GM20000 (cell line): Measurements from ENCODE around the gene LINGO1.

ENCODE experiments used
- DNase-seq: peaks from one replicate; pipeline ENCODE4 v3.0.0; 2012; ENCODE audit warnings: low spot score
- CTCF ChIP-seq: IDR thresholded peaks from 2 replicates; pipeline ENCODE4 v1.5.1; 2012; ENCODE audit warnings: mild to moderate bottlenecking, control low read depth; ENCODE audit errors: extremely low read depth, missing control alignments

The LINGO1 gene

GRCh38 chr15:77622209-77622933, 10.3 kb downstream of the LINGO1 start:
- peak; percentile 26 for DNase-seq
- TF ChIP-seq CTCF, result no peak

GRCh38 chr15:77621847-77622208, 10.9 kb downstream of the LINGO1 start:
- no peak for DNase-seq
- TF ChIP-seq CTCF, result no peak

- no peak for DNase-seq
- no peak for TF ChIP-seq CTCF
These were observed 11.6 kb downstream of the LINGO1 start for GRCh38 chr15:77620960-77621647.

- no peak for TF ChIP-seq CTCF
- DNase-seq, result no peak
These were observed 12.4 kb downstream of the LINGO1 start for GRCh38 chr15:77620297-77620696.

GRCh38 chr15:77619883-77620282, 12.8 kb downstream of the LINGO1 start:
- no peak for TF ChIP-seq CTCF
- no peak for DNase-seq

- TF ChIP-seq CTCF, result peak; percentile 26
- peak; percentile 53 for DNase-seq
These were observed 15.1 kb downstream of the LINGO1 start for GRCh38 chr15:77617476-77618230.

- TF ChIP-seq CTCF, result no peak
- no peak for DNase-seq
These were observed 16.6 kb downstream of the LINGO1 start for GRCh38 chr15:77616072-77616471.
